Caki2 (cell line): ENCODE measurements around the gene NCOA7. TPM values are rescaled to one million over a fixed set of nuclear protein-coding genes. Genes with fewer than 3 reads are reported as not detected.

Source experiments
- DNase-seq: peaks from one replicate; pipeline ENCODE4 v3.0.0-alpha.2; 2015; ENCODE audit warnings: low read depth
- in situ Hi-C: cut with HindIII; loops from 2 replicates; pipeline ENCODE4 v1.10.0; 2016; ENCODE audit warnings: low sequenced_read_pairs, low pct_unique_long_range_greater_than_20kb, mixed read lengths
- total RNA-seq: library from RNA; depleted of rRNA; stranded (reverse); fragments of >200 nt; shearing (Covaris generic); gene quantifications from 2 replicates; pipeline ENCODE4 v1.2.3, GENCODE V29; 2014; ENCODE audit warnings: low replicate concordance

The NCOA7 gene
- total RNA-seq, 1 experiment from 2014 or later, result 25.9 TPM

- peak; percentile 80 for DNase-seq
- in situ Hi-C loops, result no loop called here
Observed at GRCh38 chr6:125821825-125822281, 31.1 kb downstream of the NCOA7 start.

DNA sequence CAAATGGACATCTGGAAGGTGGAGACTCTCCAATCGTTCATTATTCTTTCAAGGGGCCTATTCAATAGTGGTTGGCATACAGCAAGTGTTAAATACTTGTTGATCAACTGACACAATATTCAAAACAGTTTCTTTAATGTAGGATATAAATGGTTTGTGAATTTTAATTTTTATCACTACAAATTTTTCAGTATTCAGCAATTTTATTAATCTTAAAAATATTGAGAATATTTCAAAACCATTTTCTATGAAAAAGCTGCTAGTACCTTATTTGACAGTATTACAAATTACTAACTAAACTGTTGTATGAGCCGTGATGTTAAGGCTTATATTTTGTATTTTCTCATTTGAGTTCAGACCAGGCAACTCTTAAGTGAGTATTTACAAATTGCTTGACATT, 32.4 kb downstream of the NCOA7 start:
- in situ Hi-C loops, result no loop called here
- no peak for DNase-seq

DNA sequence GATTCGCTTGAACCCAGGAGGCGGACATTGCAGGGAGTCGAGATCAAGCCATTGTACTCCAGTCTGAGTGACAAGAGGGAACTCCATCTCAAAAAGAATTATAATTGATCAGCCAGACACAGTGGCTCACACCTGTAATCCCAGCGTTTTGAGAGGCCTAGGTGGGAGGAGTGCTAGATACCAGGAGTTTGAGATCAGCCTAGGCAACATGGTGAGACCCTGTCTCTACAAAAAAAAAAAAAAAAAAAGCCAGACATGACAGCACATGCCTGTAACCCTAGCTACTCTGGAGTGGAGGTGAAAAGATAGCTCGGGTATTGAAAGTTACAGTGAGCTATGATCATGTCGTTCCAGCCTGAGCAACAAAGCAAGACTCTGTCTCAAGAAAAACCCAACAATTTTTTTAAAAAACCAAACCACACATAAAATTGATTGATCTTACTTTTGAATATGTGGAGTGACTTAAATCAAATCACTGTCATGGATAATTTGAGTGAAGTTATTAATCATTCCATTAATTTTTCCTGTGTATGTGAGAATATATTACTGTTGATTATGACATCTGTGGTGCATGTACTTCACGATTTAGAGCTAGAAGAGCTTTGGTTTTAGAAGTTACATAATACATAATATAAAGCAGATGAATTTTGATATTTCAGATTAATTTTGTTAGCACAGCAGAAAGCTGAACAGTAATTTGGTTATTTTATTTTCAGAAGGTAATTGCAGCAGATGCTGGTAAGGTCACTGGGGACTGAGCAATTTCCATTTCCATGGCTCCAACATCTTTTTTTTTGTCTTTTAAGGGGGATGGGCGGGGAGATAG, 34.4 kb downstream of the NCOA7 start:
- DNase-seq, result no peak
- in situ Hi-C loops, result no loop called here

- in situ Hi-C loops, result no loop called here
- DNase-seq, result no peak
Observed at GRCh38 chr6:125826695-125827463, 36.1 kb downstream of the NCOA7 start.

GRCh38 chr6:125827788-125828320, 37.1 kb downstream of the NCOA7 start:
- in situ Hi-C loops, result no loop called here
- no peak for DNase-seq

DNA sequence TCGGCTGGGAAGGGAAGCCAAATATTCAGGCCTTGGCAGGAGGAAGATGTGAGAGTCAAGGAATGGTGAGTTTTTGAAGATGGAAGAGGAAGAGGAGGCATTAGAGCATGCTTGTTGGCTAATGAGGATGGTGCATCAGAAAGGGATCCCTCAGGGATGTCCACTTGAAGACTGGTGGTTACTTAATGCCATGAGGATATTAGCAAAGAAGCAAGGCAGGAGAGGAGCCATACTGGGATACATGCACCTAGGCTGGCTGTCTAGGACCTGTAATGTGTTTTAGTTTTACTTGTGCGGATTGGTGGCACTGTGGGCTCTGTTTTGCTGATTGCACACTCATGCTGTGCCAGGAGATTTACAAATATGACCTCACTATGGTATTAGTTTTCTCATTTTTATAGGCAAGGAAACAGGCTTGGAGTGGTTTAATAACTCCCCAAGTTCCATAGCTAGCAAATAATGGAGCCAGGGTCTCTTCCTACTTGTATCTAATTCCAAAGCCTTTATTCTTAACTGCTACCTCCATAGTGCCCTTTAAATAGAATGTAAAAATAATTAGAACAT, 37.8 kb downstream of the NCOA7 start:
- in situ Hi-C loops, result no loop called here

GRCh38 chr6:125829433-125829832, 38.7 kb downstream of the NCOA7 start:
- no peak for DNase-seq
- in situ Hi-C loops, result no loop called here

More for the DNA sequence above, 37.8 kb downstream of the NCOA7 start:
- DNase-seq, result no peak

GRCh38 chr6:125831659-125832058, 40.9 kb downstream of the NCOA7 start:
- in situ Hi-C loops, result no loop called here
- no peak for DNase-seq

DNA sequence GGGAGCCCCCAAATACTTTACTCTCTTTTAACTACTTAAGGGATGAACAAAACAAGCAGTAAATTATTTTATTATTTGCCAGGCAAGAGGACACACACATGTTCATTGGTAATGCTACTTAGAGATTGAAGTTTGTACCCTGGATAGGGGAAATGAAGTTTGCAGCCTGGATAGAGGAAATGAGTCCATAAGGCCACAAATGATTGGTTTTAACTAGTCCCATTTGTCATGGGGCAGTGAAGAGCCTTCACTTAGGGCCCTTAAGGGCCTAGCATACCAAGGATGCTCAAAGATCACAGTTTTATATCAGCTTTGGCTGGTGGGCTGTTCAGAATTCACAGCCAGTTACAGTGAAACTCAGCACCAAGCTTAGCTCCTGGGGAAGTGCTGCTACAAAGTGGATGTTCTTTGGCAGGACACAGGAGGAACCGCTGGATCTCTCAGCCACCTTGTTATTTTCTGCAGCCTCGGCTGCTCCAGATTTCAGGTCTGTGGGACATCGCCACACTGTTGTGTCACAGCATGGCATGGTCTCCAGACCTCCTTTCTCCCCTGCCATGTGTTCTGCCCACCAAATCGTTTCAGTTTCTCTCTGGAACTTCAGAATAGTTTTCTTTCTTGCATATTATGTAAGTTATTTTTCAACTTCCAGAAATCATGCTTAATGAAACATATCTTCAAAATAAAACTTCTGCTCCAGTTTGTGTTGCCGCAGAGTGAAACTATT, 41.8 kb downstream of the NCOA7 start:
- DNase-seq, result no peak
- in situ Hi-C loops, result no loop called here

DNA sequence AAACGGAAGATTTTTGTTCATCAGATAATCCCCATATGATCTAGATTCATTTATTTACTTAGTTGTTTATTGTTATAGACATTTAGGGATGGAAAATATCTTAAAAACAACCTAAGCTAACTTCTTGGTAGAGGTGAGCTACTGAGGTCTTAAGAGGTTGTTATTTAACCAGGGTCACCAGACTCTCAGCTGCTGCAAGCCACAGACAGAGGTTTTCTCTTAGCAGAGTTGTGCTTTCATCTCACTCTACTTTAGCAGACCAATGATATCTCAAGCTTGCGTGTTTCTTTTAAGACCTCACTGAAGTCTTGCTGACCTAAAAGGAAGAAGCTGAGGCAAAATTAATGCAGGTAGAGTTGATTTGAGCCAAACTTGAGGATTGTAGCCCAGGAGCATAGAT, 43.6 kb downstream of the NCOA7 start:
- DNase-seq, result no peak
- in situ Hi-C loops, result no loop called here

GRCh38 chr6:125835221-125835744, 44.5 kb downstream of the NCOA7 start:
- in situ Hi-C loops, result no loop called here

GRCh38 chr6:125836466-125836865, 45.7 kb downstream of the NCOA7 start:
- in situ Hi-C loops, result no loop called here
- no peak for DNase-seq

More at GRCh38 chr6:125835221-125835744, 44.5 kb downstream of the NCOA7 start:
- DNase-seq, result no peak

- in situ Hi-C loops, result no loop called here
- DNase-seq, result no peak
Observed at GRCh38 chr6:125839471-125839870, 48.7 kb downstream of the NCOA7 start.

DNA sequence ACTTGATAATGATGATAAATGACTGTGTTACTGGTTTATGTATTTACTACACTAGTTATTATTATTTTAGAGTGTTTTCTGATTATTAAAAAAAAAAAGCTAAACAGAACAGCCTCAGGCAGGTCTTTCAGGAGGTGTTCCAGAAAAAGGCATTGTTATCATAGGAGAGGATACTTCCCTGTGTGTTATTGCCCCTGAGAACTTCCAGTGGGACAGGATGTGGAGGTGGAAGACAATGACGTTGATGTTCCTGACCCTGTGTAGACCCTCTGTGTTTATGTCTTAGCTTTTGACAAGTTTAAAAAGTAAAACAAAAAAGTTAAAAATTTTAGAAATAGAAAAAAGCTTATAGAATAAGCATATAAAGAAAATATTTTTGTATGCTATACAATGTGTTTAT, 49.1 kb downstream of the NCOA7 start:
- in situ Hi-C loops, result no loop called here

DNA sequence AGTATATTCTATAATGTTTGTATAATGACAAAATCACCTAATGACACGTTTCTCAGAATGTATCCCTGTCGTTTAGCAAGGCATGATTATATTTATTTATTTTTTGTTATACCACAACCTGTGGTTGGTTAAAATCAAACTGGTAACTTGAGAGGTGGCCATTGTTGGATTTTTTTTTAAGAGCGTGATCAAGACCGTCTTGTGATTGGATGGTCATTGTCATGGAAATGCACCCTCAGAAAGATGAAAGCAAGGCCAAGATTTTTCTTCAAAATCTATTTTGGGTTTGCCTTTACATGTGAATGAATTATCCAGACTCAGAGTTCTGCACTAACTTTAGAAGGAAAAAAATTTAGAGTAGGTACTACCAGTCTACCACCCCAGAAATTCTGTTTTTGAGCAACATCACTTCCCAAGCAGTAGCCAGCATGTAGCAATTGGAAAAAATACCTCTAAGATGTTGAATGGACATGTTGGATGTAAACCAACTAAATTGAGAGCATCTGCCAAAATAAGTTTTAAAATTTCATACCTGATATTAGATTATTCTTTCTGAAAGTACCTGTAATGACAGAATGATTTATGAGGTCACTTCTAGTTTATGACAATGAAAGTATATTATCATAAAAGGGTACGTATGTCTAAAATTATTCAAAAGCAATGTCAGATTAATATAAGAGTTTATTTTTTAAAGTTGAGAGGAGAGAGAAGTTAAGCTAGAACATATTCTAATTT, 50.8 kb downstream of the NCOA7 start:
- in situ Hi-C loops, result no loop called here
- no peak for DNase-seq

More for the DNA sequence above, 49.1 kb downstream of the NCOA7 start:
- DNase-seq, result no peak

DNA sequence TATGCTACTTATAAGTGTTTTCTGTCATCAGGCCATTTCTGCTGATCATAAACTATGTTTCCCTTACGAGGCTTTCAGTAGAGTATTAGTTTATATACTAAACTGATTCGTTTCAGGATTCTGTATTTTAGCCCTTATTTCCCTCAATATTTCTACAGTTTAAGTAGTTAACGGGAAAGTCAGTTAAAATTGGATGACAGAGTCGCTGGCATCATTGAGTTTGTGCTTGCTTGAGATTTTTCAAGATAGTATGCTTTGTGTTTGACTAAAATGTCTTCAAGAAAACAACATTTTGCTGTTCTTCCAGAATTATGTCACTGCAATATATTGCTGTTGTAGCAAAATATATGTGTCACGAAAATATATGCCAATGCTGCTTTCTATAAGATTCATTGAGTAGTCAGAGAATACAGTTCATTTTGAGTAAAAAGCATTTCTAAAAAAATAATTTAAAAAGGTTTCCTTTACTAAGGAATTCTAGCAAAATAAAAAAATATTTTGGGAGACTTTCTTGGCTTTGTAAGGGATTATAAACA, 51.4 kb downstream of the NCOA7 start:
- in situ Hi-C loops, result no loop called here
- DNase-seq, result no peak

GRCh38 chr6:125843593-125843992, 52.8 kb downstream of the NCOA7 start:
- DNase-seq, result no peak
- in situ Hi-C loops, result no loop called here
